Smooth muscle cell (in vitro differentiated cells): Measurements from ENCODE around the gene MACROD2. TPM values are rescaled to one million over a fixed set of nuclear protein-coding genes. Genes with fewer than 3 reads are reported as not detected.

ENCODE experiments used
- DNase-seq: peaks from one replicate; lab custom pipeline; 2025; ENCODE audit not compliant: unreplicated experiment; lab: John Stamatoyannopoulos, UW
- H2AFZ ChIP-seq: fragments of 200-600 bp; sonication (generic); 2 replicates; pipeline ENCODE4 v1.6.0; 2016; ENCODE audit warnings: antibody characterized with exemption, low read depth, mild to moderate bottlenecking
- H3F3A ChIP-seq: fragments of 200-600 bp; sonication (generic); 2 replicates; pipeline ENCODE4 v1.6.0; 2017; ENCODE audit warnings: antibody characterized with exemption, low read depth
- H3K27ac ChIP-seq: fragments of 200-600 bp; sonication (generic); 2 replicates; pipeline ENCODE4 v1.5.1; 2016; ENCODE audit warnings: low read depth, mild to moderate bottlenecking
- H3K27me3 ChIP-seq: fragments of 200-600 bp; sonication (generic); 2 replicates; pipeline ENCODE4 v1.6.1; 2016; ENCODE audit warnings: low read depth, mild to moderate bottlenecking
- H3K36me3 ChIP-seq: fragments of 200-600 bp; sonication (generic); 2 replicates; pipeline ENCODE4 v1.5.1; 2016; ENCODE audit warnings: low read depth
- H3K4me1 ChIP-seq: fragments of 200-600 bp; sonication (generic); 2 replicates; pipeline ENCODE4 v1.5.1; 2016; ENCODE audit warnings: low read depth
- H3K4me2 ChIP-seq: fragments of 200-600 bp; sonication (generic); 2 replicates; pipeline ENCODE4 v1.6.0; 2016; ENCODE audit warnings: mild to moderate bottlenecking
- H3K4me3 ChIP-seq: fragments of 200-600 bp; sonication (generic); 2 replicates; pipeline ENCODE4 v1.5.1; 2016; ENCODE audit warnings: mild to moderate bottlenecking
- H3K79me2 ChIP-seq: fragments of 200-600 bp; sonication (generic); 2 replicates; pipeline ENCODE4 v1.6.0; 2016; ENCODE audit warnings: low read depth, mild to moderate bottlenecking
- H3K9ac ChIP-seq: fragments of 200-600 bp; sonication (generic); 2 replicates; pipeline ENCODE4 v1.6.0; 2016; ENCODE audit warnings: low read depth
- H3K9me3 ChIP-seq: fragments of 200-600 bp; sonication (generic); replicated peaks from 2 replicates; pipeline ENCODE4 v1.5.1; 2016; ENCODE audit warnings: low read depth
- H4K20me1 ChIP-seq: fragments of 200-600 bp; sonication (generic); 2 replicates; pipeline ENCODE4 v1.6.0; 2016; ENCODE audit warnings: low read depth
- WGBS: methylation state at CpG from one replicate; pipeline ENCODE4 v1.1.7; 2016; ENCODE audit warnings: low lambda C conversion rate; 5-methylcytosine and 5-hydroxymethylcytosine counted together
- polyA plus RNA-seq: library from polyadenylated mRNA; unstranded; fragments of >200 nt; fragmentation: Nextera tagmentation; extraction: Ambion mirVana; gene quantifications from 2 replicates; pipeline ENCODE4 v1.2.1, GENCODE V29; 2016
- total RNA-seq: library from RNA; depleted of rRNA; stranded (reverse); fragments of >200 nt; gene quantifications from 2 replicates; pipeline ENCODE4 v1.2.3, GENCODE V29; 2014
- TF ChIP-seq, protein P1 (sequence below): fragments of 200-600 bp; sonication (generic); IDR thresholded peaks from 2 replicates; pipeline ENCODE4 v1.5.1; 2017; ENCODE audit warnings: borderline replicate concordance, mild to moderate bottlenecking, antibody characterized with exemption; ENCODE audit not compliant: insufficient read depth, poor library complexity, severe bottlenecking

MACROD2 gene
- total and polyA plus RNA-seq, 2 experiments from 2014 or later: 0.04 to 0.32 TPM

DNA sequence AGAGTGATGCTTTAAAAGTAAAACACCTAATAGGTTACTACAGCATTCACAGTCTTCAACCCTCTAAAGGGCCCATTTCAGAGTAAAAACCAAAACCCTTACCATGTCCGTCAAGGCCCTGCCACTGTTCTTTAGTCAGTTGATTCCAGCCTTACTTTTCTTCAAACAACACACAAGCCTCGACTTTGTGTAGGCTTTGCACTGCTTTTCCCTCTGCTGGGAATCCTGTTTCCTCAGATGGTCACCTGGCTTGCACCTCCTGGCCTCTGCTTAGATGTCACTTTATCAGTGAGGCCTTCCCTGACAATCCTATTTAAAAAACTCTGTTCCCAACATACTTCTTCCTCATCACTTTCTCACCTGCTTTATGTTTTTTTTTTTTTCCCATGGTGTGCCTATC lies 419.2 kb downstream of the MACROD2 start:
- H3K79me2 ChIP-seq: no peaks in the 10 kb centered on the region

DNA sequence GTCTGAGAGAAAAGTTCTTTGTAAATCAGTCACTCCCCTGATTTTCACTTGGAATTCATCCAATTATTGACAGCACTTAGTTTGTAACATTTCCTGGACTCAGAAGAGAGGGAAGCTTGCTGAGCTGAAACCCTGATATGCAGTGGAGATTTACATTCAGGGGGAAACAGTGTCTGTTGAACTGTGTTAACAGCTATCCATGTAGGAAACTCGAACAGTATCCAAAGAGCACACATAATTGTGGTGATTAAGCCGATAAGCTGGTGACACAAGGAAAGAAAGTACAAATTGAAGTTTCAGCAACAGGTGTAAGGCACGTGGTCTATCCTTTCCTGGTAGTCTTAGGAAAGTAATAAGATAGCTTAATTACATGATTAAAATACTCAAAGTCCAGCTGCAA lies 420.2 kb downstream of the MACROD2 start:
- no peaks in the 10 kb centered on the region for H3K9me3 ChIP-seq
- peaks cover 3% of the 10 kb centered on the region for H3K4me1 ChIP-seq
- no peak overlapping the region for H3K27ac ChIP-seq
- H3K79me2 ChIP-seq: no peaks in the 10 kb centered on the region
- TF ChIP-seq, protein P1, sequence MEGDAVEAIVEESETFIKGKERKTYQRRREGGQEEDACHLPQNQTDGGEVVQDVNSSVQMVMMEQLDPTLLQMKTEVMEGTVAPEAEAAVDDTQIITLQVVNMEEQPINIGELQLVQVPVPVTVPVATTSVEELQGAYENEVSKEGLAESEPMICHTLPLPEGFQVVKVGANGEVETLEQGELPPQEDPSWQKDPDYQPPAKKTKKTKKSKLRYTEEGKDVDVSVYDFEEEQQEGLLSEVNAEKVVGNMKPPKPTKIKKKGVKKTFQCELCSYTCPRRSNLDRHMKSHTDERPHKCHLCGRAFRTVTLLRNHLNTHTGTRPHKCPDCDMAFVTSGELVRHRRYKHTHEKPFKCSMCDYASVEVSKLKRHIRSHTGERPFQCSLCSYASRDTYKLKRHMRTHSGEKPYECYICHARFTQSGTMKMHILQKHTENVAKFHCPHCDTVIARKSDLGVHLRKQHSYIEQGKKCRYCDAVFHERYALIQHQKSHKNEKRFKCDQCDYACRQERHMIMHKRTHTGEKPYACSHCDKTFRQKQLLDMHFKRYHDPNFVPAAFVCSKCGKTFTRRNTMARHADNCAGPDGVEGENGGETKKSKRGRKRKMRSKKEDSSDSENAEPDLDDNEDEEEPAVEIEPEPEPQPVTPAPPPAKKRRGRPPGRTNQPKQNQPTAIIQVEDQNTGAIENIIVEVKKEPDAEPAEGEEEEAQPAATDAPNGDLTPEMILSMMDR: no peak
- no peak overlapping the region for H3K4me3 ChIP-seq
- no peak for DNase-seq
- H3F3A ChIP-seq: peaks cover 4% of the 10 kb centered on the region
- no peak overlapping the region for H3K9ac ChIP-seq
- no peak overlapping the region for H3K4me2 ChIP-seq
- no peak overlapping the region for H2AFZ ChIP-seq
- H3K36me3 ChIP-seq: no peaks in the 10 kb centered on the region
- no peaks in the 10 kb centered on the region for H4K20me1 ChIP-seq
- no peaks in the 10 kb centered on the region for H3K27me3 ChIP-seq
- 55% methylated on average over 3 of the region's 3 CpGs for WGBS

More for the DNA sequence above, 419.2 kb downstream of the MACROD2 start:
- WGBS: 83% methylated on average over 2 of the region's 2 CpGs
- TF ChIP-seq, protein P1: no peak
- Histone ChIP-seq H3K27ac (no peak overlapping the region), H2AFZ (no peak overlapping the region), H3F3A (peaks cover 4% of the 10 kb centered on the region), H3K9ac (no peak overlapping the region), H3K27me3 (no peaks in the 10 kb centered on the region), H3K36me3 (no peaks in the 10 kb centered on the region), H3K9me3 (no peaks in the 10 kb centered on the region), H3K4me3 (no peak overlapping the region), H4K20me1 (no peaks in the 10 kb centered on the region), H3K4me1 (peaks cover 3% of the 10 kb centered on the region), H3K4me2 (no peak overlapping the region)
- no peak for DNase-seq

DNA sequence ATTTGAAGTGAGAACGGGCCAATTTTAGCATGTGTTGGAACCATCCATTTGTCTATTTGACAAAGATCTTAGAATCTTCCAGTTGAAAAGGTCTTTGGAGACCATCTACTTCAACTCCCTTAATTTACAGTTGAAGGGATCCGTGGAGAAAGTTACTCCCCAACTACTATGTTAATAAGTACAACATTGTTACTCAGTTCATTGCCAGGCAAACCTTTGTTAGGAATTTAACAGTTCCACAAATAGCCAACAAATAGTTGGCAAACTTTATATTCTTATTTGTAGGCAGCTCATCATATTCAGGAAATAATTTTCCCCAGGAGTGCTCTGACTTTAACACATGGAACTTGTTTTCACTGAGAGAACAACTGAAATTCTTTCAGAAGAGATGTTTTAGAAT lies 423.1 kb downstream of the MACROD2 start:
- no peaks in the 10 kb centered on the region for H3K4me1 ChIP-seq
- H3K27me3 ChIP-seq: no peaks in the 10 kb centered on the region
- H3F3A ChIP-seq: no peaks in the 10 kb centered on the region
- H3K9me3 ChIP-seq: no peaks in the 10 kb centered on the region
- no peak overlapping the region for H2AFZ ChIP-seq
- no peaks in the 10 kb centered on the region for H3K36me3 ChIP-seq
- H4K20me1 ChIP-seq: no peaks in the 10 kb centered on the region
- no peak overlapping the region for H3K4me3 ChIP-seq
- no peak overlapping the region for H3K4me2 ChIP-seq
- DNase-seq: no peak
- TF ChIP-seq, protein P1: no peak
- H3K9ac ChIP-seq: no peak overlapping the region
- no peak overlapping the region for H3K27ac ChIP-seq
- no peaks in the 10 kb centered on the region for H3K79me2 ChIP-seq
- WGBS: 84% methylated on average over 2 of the region's 2 CpGs

DNA sequence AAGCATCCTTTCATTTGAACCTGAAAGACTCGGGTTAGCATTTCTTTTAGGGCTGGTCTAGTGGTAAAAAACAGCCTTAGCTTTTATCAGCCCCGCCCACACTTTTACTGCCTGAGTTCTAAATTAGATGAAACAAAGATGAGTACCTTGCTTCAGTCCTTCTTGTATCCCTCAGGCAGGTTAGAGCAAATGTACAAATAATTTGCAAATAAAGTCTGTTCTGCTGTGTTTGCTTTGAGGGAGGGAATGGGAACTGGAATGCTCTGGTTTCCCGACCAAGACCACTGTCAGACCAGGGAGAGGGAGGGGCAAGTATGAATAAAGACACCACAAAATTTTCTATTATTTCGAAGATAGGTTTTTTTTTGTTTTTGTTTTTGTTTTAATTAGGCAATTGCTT lies 427.6 kb downstream of the MACROD2 start:
- Histone ChIP-seq H3K36me3 (no peaks in the 10 kb centered on the region), H3K4me1 (no peaks in the 10 kb centered on the region), H3K27me3 (no peaks in the 10 kb centered on the region), H3F3A (no peaks in the 10 kb centered on the region), H3K4me3 (no peak overlapping the region), H3K27ac (no peak overlapping the region), H3K9me3 (no peaks in the 10 kb centered on the region), H2AFZ (no peak overlapping the region), H4K20me1 (no peaks in the 10 kb centered on the region), H3K79me2 (no peaks in the 10 kb centered on the region), H3K9ac (no peak overlapping the region), H3K4me2 (no peak overlapping the region)
- TF ChIP-seq, protein P1: no peak
- 72% methylated on average over 4 of the region's 4 CpGs for WGBS
- no peak for DNase-seq
